Activated CD4-positive, alpha-beta T cell treated with anti-CD3 and anti-CD28 coated beads, Interleukin-2, amount 10 ng/mL, durations not matched to agents 7 days and 5 days (primary cell): ENCODE measurements around the gene RTP5. TPM values are rescaled to one million over a fixed set of nuclear protein-coding genes. Genes with fewer than 3 reads are reported as not detected.

Source experiments
- CTCF ChIA-PET: fragments of 350-600 bp; sonication (Branson Sonifier 250); formaldehyde crosslinking; loops from one replicate; lab custom pipeline; 2021; ENCODE audit warnings: antibody characterized with exemption; lab: Charles Lee
- POLR2A ChIA-PET: fragments of 350-600 bp; sonication (Branson Sonifier 250); formaldehyde crosslinking; loops from one replicate; lab custom pipeline; 2021; ENCODE audit warnings: antibody characterized with exemption; lab: Charles Lee
- DNase-seq: peaks from one replicate; pipeline ENCODE4 v3.0.0-alpha.2; 2020
- H3K27ac Mint-ChIP-seq: one replicate; pipeline ENCODE4 v1.8.0; 2021; ENCODE audit warnings: mild to moderate bottlenecking, moderate library complexity, mixed read lengths
- H3K27me3 Mint-ChIP-seq: one replicate; pipeline ENCODE4 v1.8.0; 2021; ENCODE audit warnings: mixed read lengths
- H3K36me3 Mint-ChIP-seq: one replicate; pipeline ENCODE4 v1.8.0; 2021; ENCODE audit warnings: low read depth, mixed read lengths
- H3K4me1 Mint-ChIP-seq: one replicate; pipeline ENCODE4 v1.8.0; 2021; ENCODE audit warnings: mixed read lengths
- H3K4me3 Mint-ChIP-seq: one replicate; pipeline ENCODE4 v1.8.0; 2021; ENCODE audit warnings: mild to moderate bottlenecking, moderate library complexity, mixed read lengths
- H3K9me3 Mint-ChIP-seq: one replicate; pipeline ENCODE4 v1.8.0; 2021; ENCODE audit warnings: mixed read lengths
- total RNA-seq, 2 experiments: library from RNA; stranded (reverse); gene quantifications; one replicate each; pipeline ENCODE4 v1.2.3, GENCODE V29; 2021

RTP5 gene
- total RNA-seq, 2 experiments from 2014 or later: not detected

DNA sequence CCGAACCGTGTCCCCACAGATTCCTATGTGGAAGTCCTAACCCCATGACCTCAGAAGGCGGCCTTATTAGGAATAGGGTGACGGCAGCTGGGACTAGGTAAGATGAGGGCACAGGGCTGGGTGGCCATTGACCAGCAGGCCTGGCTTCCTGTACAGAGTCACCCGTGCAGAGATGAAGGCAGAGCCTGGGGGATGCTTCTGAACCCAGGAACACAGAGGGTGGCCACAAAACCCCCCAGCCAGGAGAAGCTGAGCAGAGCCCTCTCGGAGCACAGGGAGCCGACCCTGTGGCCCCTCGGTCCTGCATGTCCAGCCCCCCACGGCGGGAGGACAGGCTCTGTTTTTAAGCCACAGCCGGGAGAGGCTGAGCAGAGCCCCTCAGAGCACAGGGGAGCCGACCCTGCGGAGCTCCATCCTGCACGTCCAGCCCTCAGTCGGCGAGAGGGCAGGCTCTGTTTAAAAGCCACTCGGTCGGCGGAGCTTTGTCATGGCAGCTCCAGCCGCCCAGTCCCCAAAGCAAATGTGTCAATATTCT lies 13.6 kb upstream of the RTP5 start:
- H3K4me1 Mint-ChIP-seq: peaks cover 20% of the 10 kb centered on the region
- H3K27me3 Mint-ChIP-seq: no peaks in the 10 kb centered on the region
- H3K36me3 Mint-ChIP-seq: no peaks in the 10 kb centered on the region
- CTCF ChIA-PET: interaction anchor here (1.0 kb wide), 1 partner anchor 13 kb away, joined by 3 read pairs; no protein-coding TSS in a partner anchor
- no peak overlapping the region for H3K27ac Mint-ChIP-seq
- DNase-seq: no peak
- H3K4me3 Mint-ChIP-seq: no peak overlapping the region
- no peaks in the 10 kb centered on the region for H3K9me3 Mint-ChIP-seq
- POLR2A ChIA-PET: no interaction called here

DNA sequence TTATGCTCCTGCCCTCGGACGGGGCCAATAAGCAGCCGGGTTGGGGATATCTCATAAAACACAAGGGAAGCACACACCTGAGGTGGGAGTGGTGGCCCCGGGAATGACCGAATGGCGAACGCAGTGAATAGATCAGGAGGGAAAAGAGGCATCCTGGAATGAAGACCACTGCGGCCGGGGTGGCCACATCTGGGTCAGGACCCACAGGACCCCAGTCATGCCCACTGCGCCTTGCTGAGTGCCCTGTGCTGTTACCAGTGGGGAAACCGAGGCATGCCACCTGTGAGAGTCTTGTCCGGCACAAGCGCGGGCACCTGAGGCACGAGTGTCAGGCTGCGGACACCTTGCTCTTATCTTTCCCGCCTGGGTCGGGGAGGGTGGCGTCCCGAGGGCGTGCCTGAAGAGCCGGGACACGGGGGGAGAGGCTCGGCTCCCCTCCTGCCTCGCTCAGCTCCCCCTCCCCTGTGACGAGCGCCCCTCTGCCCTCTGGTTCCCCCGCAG lies 12.4 kb upstream of the RTP5 start:
- Mint-ChIP-seq H3K4me3 (peak overlapping the region; percentile 36), H3K4me1 (peaks cover 30% of the 10 kb centered on the region), H3K27ac (peak overlapping the region; percentile 54), H3K27me3 (no peaks in the 10 kb centered on the region), H3K9me3 (no peaks in the 10 kb centered on the region), H3K36me3 (no peaks in the 10 kb centered on the region)
- CTCF ChIA-PET: interaction anchor here (1.0 kb wide), 1 partner anchor 12 kb away, joined by 3 read pairs; no protein-coding TSS in a partner anchor
- POLR2A ChIA-PET: no interaction called here
- no peak for DNase-seq

DNA sequence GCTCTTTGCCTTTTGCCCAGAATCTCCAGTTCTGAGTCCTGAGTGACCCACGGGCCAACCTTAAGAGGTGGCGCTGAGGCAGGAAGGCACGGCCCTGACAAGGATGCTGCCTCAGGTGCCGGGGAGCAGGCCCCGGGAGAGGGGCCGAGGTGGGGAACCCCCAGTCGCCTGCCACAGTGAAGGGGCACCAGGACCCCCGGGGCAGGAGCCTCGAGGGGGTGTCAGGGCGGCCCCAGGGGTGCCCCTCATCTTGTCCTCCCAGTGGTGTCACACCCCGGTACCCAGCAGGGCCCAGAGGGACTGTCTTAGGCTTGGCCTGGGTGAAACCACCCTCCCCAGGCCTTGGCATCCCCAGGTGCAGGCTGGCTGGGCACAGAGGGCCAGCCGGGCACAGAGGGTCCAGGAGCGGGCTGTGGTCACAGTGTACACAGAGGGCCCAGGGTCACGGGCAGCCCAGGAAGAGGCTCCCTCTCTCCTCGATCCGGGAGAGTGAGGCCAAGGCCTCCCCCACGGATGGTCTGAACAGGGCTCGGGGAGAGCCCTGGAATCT lies 11.9 kb upstream of the RTP5 start:
- no peaks in the 10 kb centered on the region for H3K9me3 Mint-ChIP-seq
- H3K4me1 Mint-ChIP-seq: peaks cover 30% of the 10 kb centered on the region
- CTCF ChIA-PET: no interaction called here
- H3K27ac Mint-ChIP-seq: peak overlapping the region; percentile 83
- POLR2A ChIA-PET: no interaction called here
- H3K27me3 Mint-ChIP-seq: no peaks in the 10 kb centered on the region
- H3K36me3 Mint-ChIP-seq: no peaks in the 10 kb centered on the region
- DNase-seq: no peak
- H3K4me3 Mint-ChIP-seq: peak overlapping the region; percentile 55

DNA sequence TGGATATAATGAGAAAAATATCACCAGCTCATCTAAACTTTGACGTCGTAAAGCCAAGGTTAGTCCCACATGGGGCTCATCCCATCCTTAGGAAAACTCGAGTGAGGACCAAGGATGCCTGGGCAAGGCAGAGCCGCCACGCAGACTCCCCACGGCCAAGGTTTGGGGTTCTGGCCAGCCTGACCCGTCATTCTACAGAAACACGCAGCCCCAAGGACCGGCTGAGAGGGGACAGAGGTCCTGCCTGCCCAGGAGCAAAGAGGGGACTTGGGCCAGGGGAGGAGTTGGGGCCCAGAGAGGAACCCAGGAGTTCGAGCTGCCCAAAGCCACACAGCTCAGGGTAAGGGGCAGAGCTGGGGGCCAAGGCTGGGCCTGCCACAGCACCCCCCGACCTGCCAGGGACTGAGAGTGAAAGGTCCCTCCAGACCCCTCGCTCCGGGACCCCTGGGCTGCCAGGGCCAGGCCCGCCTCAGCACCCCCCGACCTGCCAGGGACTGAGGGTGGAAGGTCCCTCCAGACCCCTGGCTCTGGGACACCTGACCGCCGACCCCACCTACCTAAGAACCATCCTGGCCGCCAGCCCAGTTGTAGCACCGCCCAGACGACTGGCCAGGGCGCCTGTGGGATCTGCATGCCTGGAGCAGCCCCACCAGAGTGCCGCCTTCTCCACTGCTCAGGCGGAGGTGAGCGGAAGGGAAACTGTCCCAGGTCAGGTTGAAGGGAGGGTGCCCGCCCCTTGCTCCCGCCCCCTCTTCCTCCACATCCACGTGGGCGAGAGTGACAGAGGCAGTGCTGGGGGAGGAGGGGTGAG lies 11.1 kb upstream of the RTP5 start, which contains the start of gene PDCD1:
TSS of gene PDCD1 (minus strand) at position 689 of the 811 bp plus-strand sequence. CDS start at position 633, 56 bp downstream.
- no peaks in the 10 kb centered on the region for H3K36me3 Mint-ChIP-seq
- no peaks in the 10 kb centered on the region for H3K9me3 Mint-ChIP-seq
- peak; percentile 63 for DNase-seq
- no peaks in the 10 kb centered on the region for H3K27me3 Mint-ChIP-seq
- POLR2A ChIA-PET: no interaction called here
- peaks cover 38% of the 10 kb centered on the region for H3K4me1 Mint-ChIP-seq
- peak within 1 kb of the TSS; percentile 62 for H3K4me3 Mint-ChIP-seq
- peak within 1 kb of the TSS; percentile 90 for H3K27ac Mint-ChIP-seq
- CTCF ChIA-PET: interaction anchor here (1.6 to 1.7 kb wide), 2 partner anchors 10 to 23 kb away, joined by 5 to 6 read pairs; no protein-coding TSS in a partner anchor

DNA sequence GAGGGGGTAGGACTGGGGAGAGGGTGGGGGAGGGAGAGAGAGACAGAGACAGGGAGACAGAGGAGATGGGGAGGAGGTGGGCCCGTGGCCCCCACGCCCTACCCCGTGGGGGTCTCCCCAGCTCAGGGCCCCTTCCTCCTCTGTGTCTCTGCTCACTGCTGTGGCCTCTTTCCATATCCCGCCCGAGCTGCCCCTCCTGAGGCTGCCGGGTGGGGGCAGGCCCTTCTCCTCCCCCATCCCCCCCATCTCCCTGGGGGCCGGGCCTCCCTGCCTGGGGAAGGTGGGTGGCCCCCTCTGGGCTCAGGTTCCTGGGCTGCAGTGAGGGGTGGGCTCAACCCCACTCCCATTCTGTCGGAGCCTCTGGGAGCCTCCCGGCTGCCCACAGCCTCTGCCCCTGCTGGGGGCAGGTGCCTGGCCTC lies 10.5 kb upstream of the RTP5 start:
- peaks cover 44% of the 10 kb centered on the region for H3K4me1 Mint-ChIP-seq
- POLR2A ChIA-PET: no interaction called here
- peak overlapping the region; percentile 62 for H3K4me3 Mint-ChIP-seq
- peaks cover under 1% of the 10 kb centered on the region for H3K27me3 Mint-ChIP-seq
- CTCF ChIA-PET: interaction anchor here (0.6 to 1.7 kb wide), 6 partner anchors 9 to 55 kb away, joined by 3 to 10 read pairs (median 5); no protein-coding TSS in a partner anchor
- peaks cover under 1% of the 10 kb centered on the region for H3K36me3 Mint-ChIP-seq
- no peak for DNase-seq
- H3K9me3 Mint-ChIP-seq: peaks cover under 1% of the 10 kb centered on the region
- H3K27ac Mint-ChIP-seq: no peak overlapping the region

DNA sequence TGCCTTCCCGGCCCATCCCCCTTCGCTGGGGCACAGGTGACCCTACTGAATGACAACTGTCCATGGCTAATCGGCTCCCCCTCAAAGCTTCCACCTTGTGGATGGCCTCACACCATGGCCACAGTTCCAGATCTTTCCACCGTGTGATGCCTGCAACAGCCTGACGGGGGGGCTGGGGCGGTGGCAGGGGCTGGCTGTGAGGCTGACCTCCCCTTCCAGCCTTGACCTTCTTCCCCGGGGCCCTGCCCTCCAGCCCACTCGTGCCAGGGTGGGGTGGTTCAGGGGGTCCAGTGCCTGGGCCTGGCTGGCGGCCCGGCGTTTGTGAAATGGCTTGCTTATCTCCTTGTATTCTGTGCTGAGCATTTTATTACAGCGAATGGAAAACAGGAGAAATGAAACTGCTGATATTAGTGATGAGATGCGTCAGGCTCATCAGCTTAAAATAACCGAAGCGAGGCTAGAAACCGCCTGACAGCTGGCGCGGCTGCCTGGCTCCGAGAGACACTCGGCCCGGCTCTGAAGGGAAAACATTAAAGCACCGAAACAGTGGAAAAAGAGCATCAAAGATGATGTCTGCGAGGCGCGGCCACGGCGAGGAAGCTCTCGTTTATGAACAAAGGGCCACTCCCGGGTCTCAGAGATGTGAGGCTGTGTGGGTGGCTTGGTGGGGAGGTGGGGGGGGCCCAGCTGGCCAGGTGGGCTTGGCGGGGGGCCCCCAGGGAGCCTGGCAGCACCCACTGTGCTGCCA lies 9.9 kb upstream of the RTP5 start:
- Mint-ChIP-seq H3K4me1 (peaks cover 50% of the 10 kb centered on the region), H3K9me3 (peaks cover 6% of the 10 kb centered on the region), H3K27me3 (peaks cover 6% of the 10 kb centered on the region), H3K36me3 (peaks cover 6% of the 10 kb centered on the region), H3K4me3 (peak overlapping the region; percentile 54), H3K27ac (peak overlapping the region; percentile 90)
- ChIA-PET CTCF (interaction anchor here (0.6 to 1.7 kb wide), 8 partner anchors 9 to 128 kb away, joined by 3 to 10 read pairs (median 4); no protein-coding TSS in a partner anchor), POLR2A (interaction anchor here (0.5 kb wide), 1 partner anchor 153 kb away, joined by 4 read pairs; no protein-coding TSS in a partner anchor)
- peak; percentile 56 for DNase-seq

DNA sequence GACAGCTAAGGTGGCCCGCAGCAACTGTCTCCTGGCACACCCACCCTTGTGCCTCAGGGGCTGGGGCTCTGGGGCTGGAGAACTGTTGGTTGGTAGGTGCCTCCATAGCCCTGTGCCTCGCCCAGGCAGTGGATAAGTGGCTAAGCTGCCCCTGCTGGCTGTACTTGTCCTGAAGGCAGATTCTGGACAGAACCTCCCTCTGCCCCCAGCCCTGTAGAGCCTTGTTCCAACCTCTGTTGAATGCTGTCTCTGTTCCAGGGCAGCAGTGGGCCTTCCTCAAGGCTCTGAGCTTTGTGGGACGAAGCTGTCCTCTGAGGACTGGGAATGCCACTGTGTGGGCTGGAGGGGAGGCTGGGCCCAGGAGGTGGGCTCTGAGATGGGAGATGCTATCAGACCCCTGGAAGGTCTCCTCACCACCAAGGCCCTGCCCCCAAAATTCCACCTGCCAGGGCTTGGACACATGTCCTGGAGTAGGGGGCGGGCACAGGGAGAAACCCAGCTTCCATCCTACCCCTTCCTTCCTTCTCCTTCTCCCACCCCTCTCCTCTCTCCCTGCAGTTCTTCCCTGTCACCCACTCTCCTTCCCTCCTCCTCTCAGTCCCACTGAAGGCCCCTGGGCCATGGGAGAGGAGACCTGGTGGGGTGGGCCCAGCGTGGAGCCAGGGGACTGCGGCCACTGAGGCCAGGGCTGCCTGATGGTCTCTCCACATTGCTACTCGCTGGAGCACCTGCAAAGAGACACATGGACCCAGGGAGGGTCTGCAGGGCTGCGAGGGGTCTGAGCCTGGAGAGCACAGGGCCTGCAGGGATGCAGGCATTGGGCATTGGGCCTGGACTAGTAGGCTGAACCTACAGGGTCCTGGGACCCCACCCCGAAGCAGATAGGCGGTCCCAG lies 9.1 kb upstream of the RTP5 start:
- Mint-ChIP-seq H3K36me3 (peaks cover 6% of the 10 kb centered on the region), H3K9me3 (peaks cover 12% of the 10 kb centered on the region), H3K4me3 (no peak overlapping the region), H3K4me1 (peaks cover 58% of the 10 kb centered on the region), H3K27ac (peak overlapping the region; percentile 90), H3K27me3 (peaks cover 14% of the 10 kb centered on the region)
- no peak for DNase-seq
- POLR2A ChIA-PET: interaction anchor here (0.5 kb wide), 1 partner anchor 154 kb away, joined by 4 read pairs; no protein-coding TSS in a partner anchor
- CTCF ChIA-PET: interaction anchor here (0.8 to 1.7 kb wide), 6 partner anchors 14 to 129 kb away, joined by 3 to 10 read pairs (median 4); no protein-coding TSS in a partner anchor

DNA sequence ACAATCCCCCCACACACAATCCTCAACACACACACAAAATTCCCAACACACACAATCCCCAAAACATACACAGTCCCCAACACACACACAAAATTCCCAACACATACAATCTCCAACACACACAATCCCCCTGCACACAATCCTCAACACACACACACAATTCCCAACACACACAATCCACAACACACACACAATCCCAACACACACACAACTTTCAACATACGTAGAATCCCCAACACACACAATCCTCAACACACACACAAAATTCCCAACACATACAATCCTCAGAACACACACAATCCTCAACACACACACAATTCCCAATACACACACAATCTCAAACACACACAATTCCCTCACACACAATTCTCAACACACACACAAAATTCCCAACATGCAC lies 8.3 kb upstream of the RTP5 start:
- H3K27ac Mint-ChIP-seq: peak overlapping the region; percentile 21

DNA sequence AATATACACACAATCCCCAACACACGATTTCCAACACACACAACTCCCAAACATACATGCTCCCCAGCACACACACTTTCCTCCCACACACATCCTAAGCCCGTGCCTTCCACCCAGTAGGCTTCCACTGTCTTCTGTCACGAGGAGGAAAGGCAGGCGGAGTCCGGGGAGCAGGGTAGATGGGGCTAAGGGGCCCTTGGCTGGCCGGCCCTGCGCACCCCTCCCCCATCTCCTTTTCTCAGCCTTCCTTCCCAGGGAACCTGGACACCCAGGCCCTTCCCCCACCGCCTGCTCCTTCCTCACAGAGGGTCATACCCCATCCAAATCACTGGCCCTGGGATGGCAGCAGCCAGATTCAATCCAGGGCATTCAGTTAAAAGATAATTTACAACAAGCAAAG lies 7.4 kb upstream of the RTP5 start:
- ChIA-PET CTCF (interaction anchor here (1.0 kb wide), 1 partner anchor 17 kb away, joined by 4 read pairs; no protein-coding TSS in a partner anchor), POLR2A (no interaction called here)
- no peak overlapping the region for H3K27ac Mint-ChIP-seq
- H3K36me3 Mint-ChIP-seq: peaks cover 6% of the 10 kb centered on the region
- no peak overlapping the region for H3K4me3 Mint-ChIP-seq
- DNase-seq: no peak
- H3K9me3 Mint-ChIP-seq: peaks cover 12% of the 10 kb centered on the region
- H3K4me1 Mint-ChIP-seq: peaks cover 63% of the 10 kb centered on the region
- peaks cover 21% of the 10 kb centered on the region for H3K27me3 Mint-ChIP-seq

More for the DNA sequence above, 8.3 kb upstream of the RTP5 start:
- no peak overlapping the region for H3K4me3 Mint-ChIP-seq
- no peak for DNase-seq
- H3K4me1 Mint-ChIP-seq: peaks cover 63% of the 10 kb centered on the region
- ChIA-PET CTCF (no interaction called here), POLR2A (no interaction called here)
- peaks cover 12% of the 10 kb centered on the region for H3K9me3 Mint-ChIP-seq
- H3K27me3 Mint-ChIP-seq: peaks cover 19% of the 10 kb centered on the region
- peaks cover 6% of the 10 kb centered on the region for H3K36me3 Mint-ChIP-seq

DNA sequence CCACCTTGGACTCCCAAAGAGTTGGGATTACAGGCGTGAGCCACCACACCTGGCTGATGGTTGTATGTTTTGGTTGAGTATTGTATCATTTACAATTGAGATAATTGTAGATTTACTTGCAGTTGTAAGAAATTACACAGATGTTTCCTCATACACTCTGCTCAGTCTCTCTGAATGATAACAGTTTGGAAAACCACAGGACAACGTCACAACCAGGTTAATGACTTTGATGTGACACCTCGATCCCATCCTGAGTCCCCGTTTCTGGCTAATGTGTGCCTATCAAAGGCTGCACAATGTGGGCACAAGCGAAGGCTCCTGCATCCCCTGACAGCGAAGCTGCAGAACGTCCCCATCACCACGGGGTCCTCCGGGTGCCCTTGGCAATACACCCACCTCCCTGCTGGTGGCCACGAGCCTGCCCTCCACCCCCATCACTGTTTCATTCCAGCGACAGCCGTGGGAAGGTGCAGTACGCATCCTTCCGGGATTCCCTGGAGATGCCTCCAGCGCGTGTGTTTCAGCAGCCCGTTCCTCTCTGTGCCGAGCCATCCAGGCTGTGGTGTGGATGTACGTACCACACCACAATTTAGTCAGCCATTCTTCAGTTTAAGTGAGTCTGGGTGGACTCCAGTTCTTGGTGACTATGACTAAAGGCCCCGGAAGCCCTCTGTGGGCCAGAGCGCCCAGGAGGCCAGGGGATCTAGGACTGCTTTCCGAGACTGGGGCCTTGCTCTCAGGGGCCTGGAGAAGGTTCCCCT lies 6.6 kb upstream of the RTP5 start:
- ChIA-PET CTCF (interaction anchor here (1.0 kb wide), 1 partner anchor 18 kb away, joined by 4 read pairs; no protein-coding TSS in a partner anchor), POLR2A (no interaction called here)
- Mint-ChIP-seq H3K4me3 (peak overlapping the region; percentile 23), H3K27ac (peak overlapping the region; percentile 51), H3K27me3 (peaks cover 21% of the 10 kb centered on the region), H3K4me1 (peaks cover 69% of the 10 kb centered on the region), H3K9me3 (peaks cover 12% of the 10 kb centered on the region), H3K36me3 (peaks cover 6% of the 10 kb centered on the region)
- no peak for DNase-seq

DNA sequence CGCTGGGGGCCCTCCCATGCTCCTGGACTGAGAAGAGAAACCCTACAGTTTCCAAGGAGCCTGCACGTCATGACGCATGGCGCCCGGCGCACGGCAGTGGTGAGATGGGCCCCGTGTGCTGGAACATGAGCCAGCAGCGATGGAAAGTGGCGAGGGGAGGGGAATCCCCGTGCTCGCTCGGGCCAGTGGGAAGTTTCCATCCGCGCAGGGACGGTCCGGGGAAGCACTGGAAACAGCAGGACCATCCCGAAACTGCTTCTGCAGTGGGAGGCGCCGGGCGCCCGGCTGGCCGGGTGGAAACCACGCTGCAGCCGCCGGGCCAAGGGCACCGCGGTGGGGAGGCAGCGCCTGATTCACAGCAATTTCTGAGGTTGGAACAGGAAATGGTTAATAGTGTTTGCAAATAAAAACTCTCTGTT lies 6.0 kb upstream of the RTP5 start:
- peak; percentile 53 for DNase-seq
- H3K4me1 Mint-ChIP-seq: peaks cover 71% of the 10 kb centered on the region
- POLR2A ChIA-PET: no interaction called here
- CTCF ChIA-PET: no interaction called here
- peak overlapping the region; percentile 23 for H3K4me3 Mint-ChIP-seq
- peaks cover 6% of the 10 kb centered on the region for H3K36me3 Mint-ChIP-seq
- H3K9me3 Mint-ChIP-seq: peaks cover 12% of the 10 kb centered on the region
- peak overlapping the region; percentile 51 for H3K27ac Mint-ChIP-seq
- peaks cover 21% of the 10 kb centered on the region for H3K27me3 Mint-ChIP-seq
